Measurements from ENCODE around the gene CD40. TPM values are rescaled to one million over a fixed set of nuclear protein-coding genes. Genes with fewer than 3 reads are reported as not detected.

The CD40 gene
- total and polyA plus RNA-seq, 2 experiments from 2014 or later = 2.5 to 2.8 TPM

GRCh38 chr20:46160661-46161060 is 42.5 kb downstream of the CD40 start:
- WGBS, 2 experiments (ENCODE audit: low coverage in 1 of 2, low lambda C conversion rate in 2 of 2, missing lambda C conversion rate in 2 of 2) = 20 to 35% methylated on average over 5 of the region's 5 CpGs
- in situ Hi-C loops (cut with MboI) = no loop called here

GRCh38 chr20:46161921-46162320 is 43.8 kb downstream of the CD40 start:
- peaks cover 18% of the 10 kb centered on the region for H3K27me3 ChIP-seq (replicated peaks; ENCODE audit: insufficient read depth)
- no peaks in the 10 kb centered on the region for H3K79me2 ChIP-seq (ENCODE audit: insufficient read depth)
- H2AFZ ChIP-seq = no peak overlapping the region
- no peak overlapping the region for H3K4me3 ChIP-seq
- no peaks in the 10 kb centered on the region for H4K20me1 ChIP-seq (ENCODE audit: insufficient read depth)
- WGBS, 2 experiments (ENCODE audit: low coverage in 1 of 2, low lambda C conversion rate in 2 of 2, missing lambda C conversion rate in 2 of 2) = 58 to 70% methylated on average over 1 of the region's 1 CpG
- DNase-seq = no peak
- no peak overlapping the region for H3K27ac ChIP-seq
- TF ChIP-seq EZH2phosphoT487 (IDR thresholded peaks at IDR 0.05; ENCODE audit: insufficient read depth, low read depth) = no peak
- TF ChIP-seq EZH2 (IDR thresholded peaks at IDR 0.05; ENCODE audit: insufficient read depth, poor library complexity, severe bottlenecking) = no peak
- no peaks in the 10 kb centered on the region for H3K9me2 ChIP-seq (ENCODE audit: insufficient read depth)
- H3K9ac ChIP-seq = no peak overlapping the region
- H3K4me2 ChIP-seq (ENCODE audit: unreplicated experiment) = no peak overlapping the region
- H3K4me1 ChIP-seq (ENCODE audit: insufficient read depth) = no peaks in the 10 kb centered on the region
- in situ Hi-C loops (cut with MboI) = no loop called here
- H3F3A ChIP-seq (ENCODE audit: insufficient read depth) = no peaks in the 10 kb centered on the region
- no peaks in the 10 kb centered on the region for H3K36me3 ChIP-seq (ENCODE audit: low read depth)
- no peaks in the 10 kb centered on the region for H3K9me3 ChIP-seq (ENCODE audit: low read depth)

More at GRCh38 chr20:46160661-46161060, 42.5 kb downstream of the CD40 start:
- Histone ChIP-seq H3K79me2 (ENCODE audit: insufficient read depth) (no peaks in the 10 kb centered on the region), H3K36me3 (ENCODE audit: low read depth) (no peaks in the 10 kb centered on the region), H3K27me3 (replicated peaks; ENCODE audit: insufficient read depth) (peaks cover 13% of the 10 kb centered on the region; the same call in 1 of the 2 replicates), H3K9ac (no peak overlapping the region), H4K20me1 (ENCODE audit: insufficient read depth) (no peaks in the 10 kb centered on the region), H2AFZ (no peak overlapping the region), H3K4me1 (ENCODE audit: insufficient read depth) (no peaks in the 10 kb centered on the region), H3K4me3 (no peak overlapping the region), H3K9me2 (ENCODE audit: insufficient read depth) (no peaks in the 10 kb centered on the region), H3K9me3 (ENCODE audit: low read depth) (no peaks in the 10 kb centered on the region), H3F3A (ENCODE audit: insufficient read depth) (no peaks in the 10 kb centered on the region), H3K4me2 (ENCODE audit: unreplicated experiment) (no peak overlapping the region), H3K27ac (no peak overlapping the region)
- TF ChIP-seq EZH2phosphoT487 (IDR thresholded peaks at IDR 0.05; ENCODE audit: insufficient read depth, low read depth) (no peak), EZH2 (IDR thresholded peaks at IDR 0.05; ENCODE audit: insufficient read depth, poor library complexity, severe bottlenecking) (no peak)
- no peak for DNase-seq

- no peaks in the 10 kb centered on the region for H3K79me2 ChIP-seq (ENCODE audit: insufficient read depth)
- H3K9me3 ChIP-seq (ENCODE audit: low read depth) = no peaks in the 10 kb centered on the region
- no peaks in the 10 kb centered on the region for H4K20me1 ChIP-seq (ENCODE audit: insufficient read depth)
- no peak overlapping the region for H3K4me2 ChIP-seq (ENCODE audit: unreplicated experiment)
- peaks cover 22% of the 10 kb centered on the region for H3K27me3 ChIP-seq (replicated peaks; ENCODE audit: insufficient read depth)
- H3F3A ChIP-seq (ENCODE audit: insufficient read depth) = no peaks in the 10 kb centered on the region
- TF ChIP-seq EZH2 (IDR thresholded peaks at IDR 0.05; ENCODE audit: insufficient read depth, poor library complexity, severe bottlenecking) (no peak), EZH2phosphoT487 (IDR thresholded peaks at IDR 0.05; ENCODE audit: insufficient read depth, low read depth) (no peak)
- H3K27ac ChIP-seq = no peak overlapping the region
- no peaks in the 10 kb centered on the region for H3K36me3 ChIP-seq (ENCODE audit: low read depth)
- no peak for DNase-seq
- no peaks in the 10 kb centered on the region for H3K4me1 ChIP-seq (ENCODE audit: insufficient read depth)
- no peak overlapping the region for H3K9ac ChIP-seq
- no peaks in the 10 kb centered on the region for H3K9me2 ChIP-seq (ENCODE audit: insufficient read depth)
- no peak overlapping the region for H2AFZ ChIP-seq
- WGBS, 2 experiments (ENCODE audit: low coverage in 1 of 2, low lambda C conversion rate in 2 of 2, missing lambda C conversion rate in 2 of 2) = 16 to 24% methylated on average over 7 of the region's 7 CpGs
- in situ Hi-C loops (cut with MboI) = no loop called here
- H3K4me3 ChIP-seq = no peak overlapping the region
Observed at GRCh38 chr20:46164254-46164653, 46.1 kb downstream of the CD40 start.

GRCh38 chr20:46167080-46167479 is 49.0 kb downstream of the CD40 start:
- no peak overlapping the region for H3K9ac ChIP-seq
- H3K36me3 ChIP-seq (ENCODE audit: low read depth) = no peaks in the 10 kb centered on the region
- TF ChIP-seq EZH2 (IDR thresholded peaks at IDR 0.05; ENCODE audit: insufficient read depth, poor library complexity, severe bottlenecking) = no peak
- TF ChIP-seq EZH2phosphoT487 (IDR thresholded peaks at IDR 0.05; ENCODE audit: insufficient read depth, low read depth) = no peak
- no peak overlapping the region for H3K4me2 ChIP-seq (ENCODE audit: unreplicated experiment)
- no peak overlapping the region for H2AFZ ChIP-seq
- H4K20me1 ChIP-seq (ENCODE audit: insufficient read depth) = no peaks in the 10 kb centered on the region
- H3K9me3 ChIP-seq (ENCODE audit: low read depth) = no peaks in the 10 kb centered on the region
- no peaks in the 10 kb centered on the region for H3K9me2 ChIP-seq (ENCODE audit: insufficient read depth)
- peaks cover 31% of the 10 kb centered on the region for H3K27me3 ChIP-seq (replicated peaks; ENCODE audit: insufficient read depth)
- H3K4me3 ChIP-seq = no peak overlapping the region
- H3K4me1 ChIP-seq (ENCODE audit: insufficient read depth) = no peaks in the 10 kb centered on the region
- in situ Hi-C loops (cut with MboI) = no loop called here
- no peak overlapping the region for H3K27ac ChIP-seq
- no peaks in the 10 kb centered on the region for H3F3A ChIP-seq (ENCODE audit: insufficient read depth)
- DNase-seq = no peak
- no peaks in the 10 kb centered on the region for H3K79me2 ChIP-seq (ENCODE audit: insufficient read depth)

GRCh38 chr20:46168438-46168837 is 50.3 kb downstream of the CD40 start:
- Histone ChIP-seq H3K9ac (no peak overlapping the region), H3F3A (ENCODE audit: insufficient read depth) (no peaks in the 10 kb centered on the region), H3K27ac (no peak overlapping the region), H3K36me3 (ENCODE audit: low read depth) (no peaks in the 10 kb centered on the region), H3K27me3 (replicated peaks; ENCODE audit: insufficient read depth) (peaks cover 42% of the 10 kb centered on the region), H2AFZ (no peak overlapping the region), H3K4me1 (ENCODE audit: insufficient read depth) (no peaks in the 10 kb centered on the region), H4K20me1 (ENCODE audit: insufficient read depth) (no peaks in the 10 kb centered on the region), H3K4me3 (no peak overlapping the region), H3K9me3 (ENCODE audit: low read depth) (no peaks in the 10 kb centered on the region), H3K9me2 (ENCODE audit: insufficient read depth) (no peaks in the 10 kb centered on the region), H3K79me2 (ENCODE audit: insufficient read depth) (no peaks in the 10 kb centered on the region), H3K4me2 (ENCODE audit: unreplicated experiment) (no peak overlapping the region)
- in situ Hi-C loops (cut with MboI) = no loop called here
- TF ChIP-seq EZH2 (IDR thresholded peaks at IDR 0.05; ENCODE audit: insufficient read depth, poor library complexity, severe bottlenecking) = no peak
- TF ChIP-seq EZH2phosphoT487 (IDR thresholded peaks at IDR 0.05; ENCODE audit: insufficient read depth, low read depth) = no peak
- 9 to 13% methylated on average over 8 of the region's 8 CpGs for WGBS, 2 experiments (ENCODE audit: low coverage in 1 of 2, low lambda C conversion rate in 2 of 2, missing lambda C conversion rate in 2 of 2)
- no peak for DNase-seq

Data from GM23248 (cell line).